SIG-M5 treated with dmso at 0.1 percent for 504 hours (cell line): Measurements from ENCODE around the gene OMA1.

Source experiments
- DNase-seq: peaks from one replicate; lab custom pipeline; 2025; ENCODE audit not compliant: unreplicated experiment; lab: John Stamatoyannopoulos, UW

The OMA1 gene

DNA sequence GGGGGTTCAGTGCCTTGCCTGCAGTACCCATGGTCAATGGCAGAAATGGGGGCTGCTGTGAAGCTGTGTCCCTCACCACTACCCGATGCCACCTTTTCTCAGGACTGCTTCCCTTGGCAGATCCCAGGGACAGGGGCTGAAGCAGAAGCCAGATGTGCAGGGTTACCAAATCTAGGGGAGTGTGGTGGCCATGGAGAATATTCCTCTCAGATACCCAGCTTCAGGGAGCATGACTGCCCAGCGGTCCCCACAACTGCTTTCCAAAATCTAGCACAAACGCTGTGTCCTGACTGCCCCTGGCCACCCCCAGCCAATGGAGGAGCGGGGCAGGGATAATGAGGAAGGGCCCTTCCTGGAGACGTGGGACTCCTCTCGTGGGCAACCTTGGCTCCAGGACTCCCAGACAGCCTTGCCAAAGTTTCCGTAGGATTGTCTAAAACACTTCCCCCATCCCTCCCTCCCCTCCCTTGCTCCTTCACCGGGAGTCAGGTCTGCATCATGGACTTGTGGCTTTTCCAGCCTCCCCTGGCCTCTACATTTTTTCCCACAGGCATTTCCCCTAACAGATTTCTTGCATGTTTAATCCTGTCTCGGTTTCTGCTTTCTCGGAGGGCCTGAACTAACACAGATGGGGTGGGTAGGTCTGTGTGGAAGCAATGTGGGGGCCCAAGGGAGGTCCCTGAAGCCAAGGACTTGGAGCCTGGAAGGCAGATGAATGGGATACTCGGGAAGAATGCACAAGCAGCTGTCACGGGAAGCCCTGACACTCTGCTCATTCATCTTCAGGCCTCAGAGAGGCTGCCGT lies 80.5 kb downstream of the OMA1 start:
- DNase-seq = no peak

DNA sequence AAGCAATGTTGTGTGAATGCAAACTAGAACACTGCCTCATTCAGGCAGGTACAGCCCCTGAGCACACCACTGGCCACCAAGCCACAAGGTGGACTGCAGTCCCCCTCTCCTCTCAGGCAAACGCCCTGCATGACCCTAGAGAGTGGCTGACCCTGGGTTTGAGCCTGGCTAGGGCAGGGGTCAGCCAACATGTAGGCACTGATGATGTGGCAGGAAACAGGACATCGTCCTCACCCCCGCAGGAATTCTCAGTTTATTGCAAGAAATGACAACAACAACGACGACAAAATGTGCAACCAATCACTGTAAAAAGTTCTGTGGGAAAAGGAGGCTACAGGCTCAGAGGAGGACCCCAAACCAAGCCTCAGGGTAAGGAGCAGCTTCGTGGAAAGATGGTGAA lies 81.3 kb downstream of the OMA1 start:
- no peak for DNase-seq

DNA sequence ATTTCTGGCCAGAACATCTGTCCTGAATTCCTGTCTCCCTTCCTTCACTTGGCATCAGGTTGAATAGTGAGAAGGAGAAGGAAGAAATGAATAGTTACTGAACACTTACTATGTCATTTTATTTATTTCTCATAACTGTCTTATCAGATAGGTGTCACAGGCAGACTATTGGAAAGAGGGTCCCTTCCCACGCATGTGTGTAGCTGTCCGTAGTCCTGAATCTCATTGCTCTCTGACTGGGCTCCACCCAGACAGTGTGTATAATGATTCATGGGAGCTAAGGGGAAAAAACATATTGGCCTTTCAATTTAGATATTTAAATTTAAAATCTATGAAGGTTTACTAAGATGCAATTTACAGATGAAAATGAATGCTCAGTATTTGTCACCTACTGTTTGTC lies 86.1 kb downstream of the OMA1 start:
- DNase-seq = no peak

DNA sequence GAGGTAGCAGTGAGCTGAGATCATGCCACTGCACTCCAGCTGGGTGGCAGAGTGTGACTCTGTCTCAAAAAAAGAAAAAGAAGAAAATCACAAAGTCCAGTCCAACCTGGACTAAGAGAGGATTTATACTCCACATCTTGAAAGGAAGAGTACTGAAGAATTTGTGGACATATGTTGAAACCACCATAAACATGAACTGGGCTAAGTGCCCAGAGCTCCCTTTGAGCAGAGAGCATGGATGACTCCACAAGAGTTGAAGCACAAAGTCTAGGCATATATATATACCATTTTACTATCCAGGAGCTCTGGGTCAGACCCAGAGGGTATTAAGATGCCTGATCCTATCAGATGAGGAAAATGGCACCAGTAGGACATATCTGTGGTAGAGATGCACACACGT lies 86.6 kb downstream of the OMA1 start:
- DNase-seq = no peak

DNA sequence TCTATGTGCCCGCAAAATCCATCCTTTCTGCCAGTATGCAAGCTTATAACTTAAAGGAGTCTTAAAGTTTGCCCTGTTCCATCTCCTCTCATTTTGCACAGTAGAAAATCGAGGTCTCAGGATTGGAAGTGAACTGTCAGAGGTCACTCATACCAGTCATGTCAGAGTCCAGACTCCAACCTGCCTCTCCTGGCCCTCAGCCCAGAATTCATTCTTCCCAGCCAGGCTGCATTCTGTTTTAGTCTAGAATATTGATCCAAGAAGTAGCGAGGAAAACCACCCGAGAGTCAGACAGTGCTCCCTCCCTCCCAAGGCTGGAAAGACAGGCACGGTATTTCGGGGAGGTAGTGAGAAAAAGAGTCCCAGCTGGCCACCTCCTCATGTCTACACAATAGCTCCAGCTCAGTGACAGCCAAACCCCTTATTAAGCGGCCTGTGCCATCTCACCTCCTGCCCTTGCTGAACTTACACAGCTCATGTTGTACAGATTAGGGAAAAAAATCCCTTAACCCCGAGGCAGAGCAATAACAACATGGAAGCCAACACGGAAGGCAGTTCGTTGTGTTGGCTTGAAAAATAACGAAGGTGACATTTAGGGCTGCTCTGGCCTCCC lies 89.4 kb downstream of the OMA1 start:
- no peak for DNase-seq

DNA sequence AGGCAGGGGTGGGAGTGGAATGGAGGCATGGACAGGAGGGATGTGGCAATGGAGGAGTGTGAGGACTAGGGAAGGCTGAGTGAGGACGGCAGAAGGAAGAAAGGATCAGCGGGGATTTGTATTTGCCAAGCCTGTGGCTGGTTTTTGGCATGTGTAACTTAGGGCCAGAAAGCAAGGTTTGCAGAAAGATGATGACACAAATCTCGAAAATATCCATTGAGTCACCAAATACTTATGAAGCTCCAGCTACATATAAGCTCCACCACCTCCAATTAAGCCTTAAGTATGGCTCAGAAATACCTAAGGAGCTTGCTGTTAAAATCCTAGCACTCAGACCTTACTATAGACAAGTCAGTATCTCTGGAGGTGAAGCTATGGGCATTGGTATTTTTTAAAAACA lies 90.1 kb downstream of the OMA1 start:
- DNase-seq = no peak

DNA sequence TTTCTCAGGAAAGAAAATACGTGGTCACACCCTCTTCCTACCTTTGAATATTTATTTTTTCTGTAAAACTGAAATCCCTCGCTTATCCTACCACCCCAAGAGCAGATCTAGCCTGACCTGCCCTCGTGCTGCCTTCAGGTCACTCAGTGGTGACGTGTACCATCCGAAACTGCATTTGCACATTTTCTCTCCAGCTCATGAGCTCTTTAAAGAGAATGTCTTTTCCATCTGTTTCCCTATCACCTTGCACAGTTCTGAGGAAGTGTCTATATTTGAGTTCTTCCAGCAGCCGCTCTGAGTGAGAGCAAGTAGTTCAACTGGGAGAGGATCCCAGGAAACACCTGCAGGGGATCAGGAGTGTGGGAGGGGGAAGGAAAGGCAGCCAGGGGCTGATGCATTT lies 91.7 kb downstream of the OMA1 start:
- no peak for DNase-seq

DNA sequence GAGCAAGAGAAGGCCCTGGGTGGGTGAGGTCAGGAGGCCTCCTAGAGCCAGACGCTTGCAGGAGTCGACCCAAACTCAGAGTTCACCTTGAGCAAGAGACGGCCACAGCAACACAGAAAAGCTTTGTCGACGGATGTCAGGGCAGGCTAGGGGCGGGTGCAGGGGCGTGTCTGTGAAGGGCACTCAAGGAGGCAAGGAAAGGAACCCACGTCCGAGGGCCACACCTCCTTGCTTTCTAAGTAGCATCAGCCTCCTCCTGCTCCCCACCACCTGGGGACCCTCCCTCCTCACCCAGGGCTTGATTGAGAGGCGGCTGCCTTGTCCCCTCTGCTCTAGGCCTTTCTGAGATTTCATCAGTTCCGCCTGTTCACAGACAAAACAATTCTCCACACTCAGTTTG lies 92.1 kb downstream of the OMA1 start:
- no peak for DNase-seq

DNA sequence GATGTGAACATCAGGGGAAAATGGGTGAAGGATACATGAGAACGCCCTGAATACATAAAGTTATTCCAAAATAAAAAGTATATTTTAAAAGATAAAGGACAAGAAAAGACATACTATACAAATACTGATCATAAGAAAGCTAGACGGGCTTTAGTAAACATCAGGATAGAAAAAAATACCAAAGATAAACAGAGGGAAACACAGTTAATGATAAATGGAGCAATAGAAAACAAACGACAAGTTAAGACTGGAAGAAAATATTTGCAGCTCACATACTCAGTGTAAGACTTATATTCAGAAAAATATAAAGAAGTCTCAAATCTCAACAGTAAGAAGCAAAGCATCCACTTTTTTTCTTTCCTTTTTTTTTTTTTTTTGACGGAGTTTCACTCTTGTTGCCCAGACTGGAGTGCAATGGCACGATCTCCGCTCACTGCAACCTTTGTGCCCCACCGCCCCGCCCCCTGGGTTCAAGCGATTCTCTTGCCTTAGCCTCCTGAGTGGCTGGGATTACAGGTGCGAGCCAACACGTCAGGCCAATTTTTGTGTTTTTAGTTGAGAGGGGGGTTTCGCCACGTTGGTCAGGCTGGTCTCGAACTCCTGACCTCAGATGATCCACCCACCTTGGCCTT lies 94.8 kb downstream of the OMA1 start:
- no peak for DNase-seq

DNA sequence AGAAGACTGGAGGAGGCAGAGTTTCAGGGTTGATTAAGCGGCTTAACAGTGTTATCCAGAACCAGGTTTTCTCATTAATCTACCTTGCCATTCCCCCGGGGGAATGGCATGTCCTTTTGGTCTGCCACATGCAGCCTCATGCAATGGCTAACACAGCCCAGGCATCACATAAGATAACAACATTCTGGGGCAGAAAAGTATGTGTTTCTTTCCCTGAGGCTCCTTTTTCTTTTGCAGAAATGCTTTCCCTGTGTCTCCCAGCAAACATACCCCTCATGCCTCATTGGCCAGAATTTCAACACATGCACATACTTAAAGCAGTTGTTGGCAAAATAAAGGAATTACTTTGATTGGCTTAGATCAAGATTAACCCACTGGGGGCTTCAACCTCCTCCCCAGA lies 98.6 kb downstream of the OMA1 start:
- no peak for DNase-seq

DNA sequence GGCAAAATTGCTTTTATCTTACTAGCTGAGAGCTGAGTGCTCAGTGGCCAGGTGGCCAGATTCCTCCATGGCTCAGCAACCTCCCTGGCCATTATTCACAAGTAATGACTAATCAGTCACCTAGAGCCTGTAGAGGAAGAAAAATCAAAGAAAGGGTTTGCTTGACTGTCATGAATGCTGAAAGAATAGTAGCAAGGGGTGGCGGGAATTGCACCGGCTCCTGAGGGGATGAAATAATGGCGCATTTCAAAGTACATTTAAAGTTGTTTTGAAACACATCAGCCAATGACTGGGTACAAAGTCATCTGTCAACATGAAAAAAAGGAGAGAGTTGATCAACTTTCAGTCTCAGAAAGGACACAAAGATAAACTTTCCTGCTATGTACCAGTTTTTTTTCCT lies 99.5 kb downstream of the OMA1 start:
- no peak for DNase-seq

DNA sequence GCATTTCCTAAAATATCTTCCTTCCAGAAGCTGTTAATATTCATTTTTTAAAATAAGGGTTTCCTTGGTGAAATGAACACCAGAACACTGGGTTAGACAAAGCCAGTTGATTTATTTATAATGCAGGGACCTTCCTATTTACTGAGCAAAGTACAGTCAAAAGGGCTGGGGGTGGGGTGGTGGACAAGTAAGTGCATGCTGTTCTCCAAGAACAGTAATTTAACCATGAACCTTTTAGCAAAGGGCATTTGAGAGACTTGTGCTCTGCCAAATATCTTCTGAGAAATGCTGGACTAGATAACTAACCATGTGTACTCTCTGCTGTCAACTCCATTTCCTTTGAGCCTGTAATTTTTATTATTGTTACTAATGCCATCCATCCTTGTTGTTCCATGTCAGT lies 100.2 kb downstream of the OMA1 start:
- DNase-seq = no peak

DNA sequence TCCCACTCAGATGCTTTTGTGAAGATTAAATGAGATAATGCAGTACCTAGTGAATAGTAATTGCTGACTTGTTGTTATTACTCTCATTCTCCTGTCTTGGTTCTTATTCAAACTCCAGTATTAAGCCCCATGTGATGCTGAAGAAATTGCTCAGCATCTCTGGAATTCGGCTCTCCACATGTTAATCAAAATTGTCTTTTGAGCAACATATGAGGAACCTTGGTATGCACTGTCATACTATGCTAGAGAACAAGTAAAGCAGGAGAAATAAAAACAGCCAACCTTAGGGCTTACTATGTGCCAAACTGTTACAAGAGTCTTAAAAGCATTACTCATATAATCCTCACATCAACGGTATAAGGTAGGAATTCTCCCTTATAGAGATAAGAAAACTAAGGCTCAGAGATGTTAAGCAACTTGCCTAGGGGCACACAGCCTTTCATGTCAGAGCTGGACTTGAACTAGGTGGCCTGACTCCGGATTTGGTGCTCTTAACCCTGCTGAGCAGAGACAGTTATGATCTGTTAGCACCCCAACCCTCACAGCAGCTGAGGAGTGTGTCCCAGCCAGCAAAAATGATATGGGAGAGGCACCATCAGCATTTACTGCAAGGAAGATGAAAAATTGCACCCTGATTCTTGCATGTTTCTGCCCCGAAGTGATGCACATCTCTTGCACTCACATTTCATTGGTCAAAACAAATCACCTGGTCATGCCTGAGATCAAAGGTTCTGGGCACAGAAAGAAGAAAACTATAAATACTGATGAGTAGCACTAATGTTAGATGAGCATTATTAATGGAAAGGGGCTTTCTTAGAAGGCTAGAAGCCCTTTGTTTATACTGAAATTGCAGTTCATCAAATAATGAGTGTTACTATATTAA lies 102.3 kb downstream of the OMA1 start:
- no peak for DNase-seq

DNA sequence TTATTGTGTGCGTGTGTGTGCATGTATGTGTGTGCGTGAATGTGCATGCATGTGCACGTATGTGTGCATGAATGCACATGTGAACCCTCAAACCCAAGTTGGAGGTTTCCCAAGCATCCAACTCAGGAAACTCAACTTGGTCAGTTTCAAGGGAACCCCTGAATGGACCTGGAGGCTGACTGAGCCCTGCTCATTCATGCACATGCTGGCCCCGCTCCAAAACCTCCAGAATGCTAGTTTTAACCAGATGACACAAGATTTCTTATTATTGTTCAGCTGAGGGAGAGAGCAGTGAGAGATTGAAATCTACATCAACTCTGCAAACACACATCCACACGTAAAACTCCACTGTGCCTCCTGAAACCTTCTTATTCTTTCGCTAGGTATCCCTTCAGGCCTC lies 104.4 kb downstream of the OMA1 start:
- DNase-seq = no peak

DNA sequence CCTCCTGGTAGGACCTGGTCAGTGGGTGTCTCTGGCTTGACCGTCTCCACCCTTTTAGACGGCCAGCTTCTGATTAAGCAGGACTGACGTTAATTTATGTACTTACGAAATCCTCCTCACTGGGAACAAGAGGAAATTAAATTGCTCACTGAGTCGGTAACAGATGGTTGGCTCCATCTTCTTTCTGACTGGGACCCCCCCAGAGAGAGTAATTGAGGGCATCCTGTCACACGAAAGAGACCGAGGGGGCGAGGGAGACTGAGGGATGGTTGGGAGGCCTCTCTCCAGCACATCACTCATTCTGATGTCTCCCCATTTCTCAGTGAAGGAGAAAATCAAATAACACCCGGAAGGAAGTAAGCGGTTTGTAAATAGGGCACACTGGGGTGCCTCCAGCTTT lies 104.8 kb downstream of the OMA1 start:
- no peak for DNase-seq

DNA sequence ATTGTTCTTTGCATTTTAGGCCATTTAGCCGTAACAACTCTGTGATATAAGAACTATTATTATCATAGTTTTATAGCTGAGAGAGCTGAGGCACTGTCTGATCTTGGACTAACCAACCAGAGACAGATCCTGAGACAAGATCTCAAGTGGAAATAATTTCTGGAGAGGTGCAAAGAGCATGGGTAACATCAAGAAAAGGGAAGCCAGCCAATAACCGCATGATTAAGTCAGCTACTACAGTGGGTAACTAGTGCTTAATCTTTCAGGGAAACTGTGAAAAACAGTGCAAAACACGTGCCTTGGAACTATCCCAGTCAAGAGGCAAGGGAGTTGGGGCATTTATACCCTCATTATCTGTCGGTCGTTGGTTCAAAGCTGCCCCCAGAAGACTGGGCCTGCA lies 105.8 kb downstream of the OMA1 start:
- no peak for DNase-seq

DNA sequence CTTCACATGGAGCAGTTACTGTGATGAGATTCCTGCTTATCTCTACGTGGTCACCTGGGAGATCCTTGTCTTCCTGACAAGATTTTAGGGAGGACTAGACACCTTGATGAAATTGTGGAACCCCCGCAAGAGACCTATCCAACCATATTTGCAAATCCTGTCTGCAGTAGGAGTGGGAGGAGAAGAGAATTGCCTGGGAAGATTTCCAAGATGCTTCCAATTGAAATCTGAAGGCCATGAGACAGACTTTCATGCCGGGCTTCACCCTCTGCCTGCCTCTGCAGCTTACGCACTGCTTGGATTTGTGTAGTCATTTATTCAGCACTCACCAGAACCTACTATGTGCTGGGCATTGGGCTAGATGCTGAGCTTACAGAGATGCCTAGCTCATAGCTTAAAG lies 106.6 kb downstream of the OMA1 start:
- DNase-seq = no peak

DNA sequence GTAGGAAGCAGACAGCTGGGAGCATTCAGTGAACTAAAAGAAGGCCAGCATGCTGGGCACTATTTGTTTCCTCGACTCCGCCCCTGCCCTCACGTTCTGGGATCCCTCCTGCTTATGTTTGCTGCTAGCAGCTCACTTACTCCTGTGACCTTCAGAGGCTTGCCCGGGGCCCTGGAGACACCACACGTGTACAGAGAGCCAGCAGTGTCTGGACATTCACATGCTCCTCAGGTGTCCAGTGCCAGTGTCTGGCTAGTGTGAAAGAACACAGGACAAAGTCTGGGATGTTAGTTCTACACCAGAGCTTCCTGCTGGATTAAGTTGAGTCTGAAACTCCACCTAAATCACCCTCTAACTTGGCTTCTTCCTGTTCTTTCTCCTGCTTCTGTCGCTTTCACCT lies 108.1 kb downstream of the OMA1 start:
- DNase-seq = no peak

DNA sequence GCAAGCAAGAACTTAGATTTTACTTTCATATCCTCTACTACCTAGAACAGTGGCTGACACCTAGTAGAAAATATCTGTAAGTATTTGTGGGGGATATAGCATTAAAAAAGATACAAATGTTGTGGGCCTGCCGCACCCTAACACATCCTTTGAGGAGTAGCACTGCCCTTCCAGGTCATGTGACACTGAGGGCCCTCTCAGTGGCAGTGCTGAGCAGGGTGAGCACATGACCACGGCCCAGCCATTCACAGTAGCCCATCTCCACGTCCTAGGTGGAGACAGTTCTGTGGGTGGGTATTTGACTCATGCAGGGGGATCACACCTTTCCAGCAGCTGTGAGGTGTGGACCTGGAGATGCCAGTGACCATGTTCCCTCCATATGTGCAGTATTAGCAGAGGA lies 108.9 kb downstream of the OMA1 start:
- no peak for DNase-seq

DNA sequence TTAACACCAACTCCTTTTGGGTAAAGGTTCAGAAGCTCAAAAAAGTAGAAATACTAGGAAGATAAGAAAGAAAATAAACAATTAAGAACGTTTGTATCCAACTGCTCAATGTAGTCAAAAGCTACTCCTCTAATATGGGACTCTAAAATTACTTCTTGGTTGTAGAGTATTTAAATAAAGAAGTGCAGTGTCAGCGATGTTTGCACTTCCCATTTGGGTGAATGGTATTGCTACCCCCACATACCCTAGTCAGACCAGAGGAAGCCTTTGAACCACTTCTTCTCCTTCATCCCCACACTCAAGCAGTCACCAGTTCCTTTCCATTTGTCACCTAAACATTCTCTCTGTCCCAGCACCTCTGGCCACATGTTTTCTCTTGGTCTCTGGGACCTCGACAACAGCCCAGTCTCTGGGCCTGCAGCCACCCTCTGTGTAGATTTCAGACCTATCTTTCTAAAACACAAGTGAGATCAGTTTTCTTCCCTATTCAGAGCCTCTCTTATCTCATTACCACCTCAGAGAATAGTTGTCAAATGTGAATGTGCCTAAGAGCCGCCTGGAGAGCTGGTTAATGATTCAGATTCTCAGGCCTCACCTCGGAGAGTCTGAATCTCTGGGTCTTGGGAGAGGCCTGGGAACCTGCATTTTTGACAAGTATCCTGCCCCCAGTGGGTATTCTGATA lies 109.8 kb downstream of the OMA1 start:
- DNase-seq = no peak

DNA sequence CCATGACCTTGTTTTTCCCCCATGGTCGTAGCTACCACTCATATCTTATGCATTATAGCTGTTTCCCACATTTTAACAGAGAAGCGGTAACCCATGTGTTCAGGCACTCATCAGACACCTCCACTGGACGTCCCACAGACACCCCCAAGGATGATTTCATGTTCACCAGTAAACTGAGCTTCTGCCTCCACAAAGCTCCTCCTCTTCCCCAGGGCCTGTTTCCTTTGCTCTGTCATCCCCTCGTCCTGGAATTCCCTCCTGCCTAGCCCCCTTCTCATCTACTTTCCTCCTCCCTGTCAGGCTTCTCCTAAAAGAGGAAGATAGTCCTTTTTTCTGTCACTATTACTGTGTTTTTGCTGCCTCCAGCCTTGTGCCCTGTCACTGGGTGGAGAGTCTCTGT lies 111.2 kb downstream of the OMA1 start:
- DNase-seq = no peak
